Measurements from ENCODE around the gene SERPINA4. TPM values are rescaled to one million over a fixed set of nuclear protein-coding genes. Genes with fewer than 3 reads are reported as not detected.

The SERPINA4 gene
- total RNA-seq, 6 donors from 2014 or later, result 0.13 TPM; not detected in 5

DNA sequence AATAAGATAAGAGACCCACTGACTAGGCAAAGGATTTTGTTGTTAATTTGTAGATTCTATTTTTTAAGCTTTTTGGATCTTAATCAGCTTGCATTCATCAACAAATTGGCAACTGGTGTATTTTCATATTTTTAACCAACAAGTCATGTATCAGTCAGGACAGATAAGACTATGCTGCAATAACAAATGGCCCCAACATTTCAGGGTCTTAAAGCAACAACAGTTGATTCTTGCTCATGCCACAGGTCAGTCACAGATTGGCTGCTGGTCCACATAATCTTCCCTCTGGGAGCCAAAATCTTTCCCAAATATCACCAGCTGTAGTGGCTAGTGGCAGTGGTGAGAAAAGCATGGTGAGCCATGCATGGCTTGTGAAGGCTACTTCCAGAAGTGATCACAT is 30.1 kb upstream of the SERPINA4 start:
- Histone ChIP-seq H3K27me3 (no peaks in the 10 kb centered on the region), H3K4me3 (no peak overlapping the region), H3K27ac (no peak overlapping the region), H3K36me3 (no peaks in the 10 kb centered on the region), H3K4me1 (no peaks in the 10 kb centered on the region), H3K9me3 (no peaks in the 10 kb centered on the region)
- ATAC-seq (ENCODE audit: low FRiP score in 2 of 2), result no peak
- DNase-seq, result no peak
- TF ChIP-seq POLR2A (IDR thresholded peaks at IDR 0.05) (no peak), POLR2AphosphoS5 (IDR thresholded peaks at IDR 0.05) (no peak), EP300 (IDR thresholded peaks at IDR 0.05) (no peak)
- TF ChIP-seq, protein P1, sequence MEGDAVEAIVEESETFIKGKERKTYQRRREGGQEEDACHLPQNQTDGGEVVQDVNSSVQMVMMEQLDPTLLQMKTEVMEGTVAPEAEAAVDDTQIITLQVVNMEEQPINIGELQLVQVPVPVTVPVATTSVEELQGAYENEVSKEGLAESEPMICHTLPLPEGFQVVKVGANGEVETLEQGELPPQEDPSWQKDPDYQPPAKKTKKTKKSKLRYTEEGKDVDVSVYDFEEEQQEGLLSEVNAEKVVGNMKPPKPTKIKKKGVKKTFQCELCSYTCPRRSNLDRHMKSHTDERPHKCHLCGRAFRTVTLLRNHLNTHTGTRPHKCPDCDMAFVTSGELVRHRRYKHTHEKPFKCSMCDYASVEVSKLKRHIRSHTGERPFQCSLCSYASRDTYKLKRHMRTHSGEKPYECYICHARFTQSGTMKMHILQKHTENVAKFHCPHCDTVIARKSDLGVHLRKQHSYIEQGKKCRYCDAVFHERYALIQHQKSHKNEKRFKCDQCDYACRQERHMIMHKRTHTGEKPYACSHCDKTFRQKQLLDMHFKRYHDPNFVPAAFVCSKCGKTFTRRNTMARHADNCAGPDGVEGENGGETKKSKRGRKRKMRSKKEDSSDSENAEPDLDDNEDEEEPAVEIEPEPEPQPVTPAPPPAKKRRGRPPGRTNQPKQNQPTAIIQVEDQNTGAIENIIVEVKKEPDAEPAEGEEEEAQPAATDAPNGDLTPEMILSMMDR (IDR thresholded peaks at IDR 0.05), result no peak

DNA sequence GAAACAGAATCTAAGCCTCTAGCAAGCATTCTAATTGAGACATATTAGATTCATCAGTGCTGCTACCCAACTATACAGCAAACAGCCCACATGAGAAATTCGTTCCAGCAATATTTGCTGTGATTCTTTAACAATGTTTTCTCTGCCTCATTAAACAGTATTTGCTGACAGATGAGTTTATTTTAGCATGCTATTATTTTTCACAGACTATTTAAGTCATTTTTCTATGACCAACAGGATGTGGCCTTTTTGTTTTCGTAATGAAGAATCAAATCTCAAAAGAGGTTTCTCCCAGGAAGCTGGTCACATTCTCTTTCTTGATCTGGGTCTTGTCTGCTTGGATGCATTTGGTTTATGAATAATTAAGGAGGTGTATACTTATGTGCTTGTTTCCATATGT is 28.8 kb upstream of the SERPINA4 start:
- H3K9me3 ChIP-seq, result no peaks in the 10 kb centered on the region
- no peak overlapping the region for H3K27ac ChIP-seq
- H3K4me1 ChIP-seq, result no peaks in the 10 kb centered on the region
- no peaks in the 10 kb centered on the region for H3K27me3 ChIP-seq
- H3K36me3 ChIP-seq, result no peaks in the 10 kb centered on the region
- WGBS, 2 donors, result 43 to 49% methylated on average over 2 of the region's 2 CpGs
- ATAC-seq (ENCODE audit: low FRiP score in 2 of 2), result no peak
- no peak for DNase-seq
- no peak overlapping the region for H3K4me3 ChIP-seq
- no peak for TF ChIP-seq POLR2A (IDR thresholded peaks at IDR 0.05)
- TF ChIP-seq POLR2AphosphoS5 (IDR thresholded peaks at IDR 0.05), result no peak
- TF ChIP-seq, protein P1 (IDR thresholded peaks at IDR 0.05), result no peak
- TF ChIP-seq EP300 (IDR thresholded peaks at IDR 0.05), result no peak

DNA sequence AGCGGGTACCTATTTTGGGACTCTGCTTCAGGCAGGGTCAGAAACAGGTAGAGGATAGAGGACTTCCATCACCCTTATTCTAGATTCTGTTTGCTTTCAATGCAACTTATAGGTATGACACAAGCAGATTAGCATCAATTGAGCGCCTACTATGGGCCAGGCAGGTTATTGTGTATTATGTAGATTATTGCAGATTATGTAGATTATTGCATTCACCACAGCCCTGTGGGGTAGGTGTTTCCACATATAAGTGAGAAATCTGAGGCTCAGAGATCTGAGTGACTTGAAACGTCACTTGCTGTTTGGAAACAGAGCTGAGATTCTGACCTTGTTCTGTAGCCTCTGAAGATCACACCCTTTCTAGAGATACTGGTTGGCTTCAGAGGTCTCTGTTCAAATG is 25.7 kb upstream of the SERPINA4 start:
- TF ChIP-seq POLR2AphosphoS5 (IDR thresholded peaks at IDR 0.05) (no peak), POLR2A (IDR thresholded peaks at IDR 0.05) (no peak)
- TF ChIP-seq, protein P1 (IDR thresholded peaks at IDR 0.05), result no peak
- DNase-seq (no peak), ATAC-seq (ENCODE audit: low FRiP score in 2 of 2) (no peak)
- Histone ChIP-seq H3K4me1 (no peaks in the 10 kb centered on the region), H3K27me3 (no peaks in the 10 kb centered on the region), H3K36me3 (no peaks in the 10 kb centered on the region), H3K4me3 (no peak overlapping the region), H3K9me3 (no peaks in the 10 kb centered on the region), H3K27ac (no peak overlapping the region)
- WGBS, 2 donors, result 72 to 77% methylated on average over 3 of the region's 3 CpGs

DNA sequence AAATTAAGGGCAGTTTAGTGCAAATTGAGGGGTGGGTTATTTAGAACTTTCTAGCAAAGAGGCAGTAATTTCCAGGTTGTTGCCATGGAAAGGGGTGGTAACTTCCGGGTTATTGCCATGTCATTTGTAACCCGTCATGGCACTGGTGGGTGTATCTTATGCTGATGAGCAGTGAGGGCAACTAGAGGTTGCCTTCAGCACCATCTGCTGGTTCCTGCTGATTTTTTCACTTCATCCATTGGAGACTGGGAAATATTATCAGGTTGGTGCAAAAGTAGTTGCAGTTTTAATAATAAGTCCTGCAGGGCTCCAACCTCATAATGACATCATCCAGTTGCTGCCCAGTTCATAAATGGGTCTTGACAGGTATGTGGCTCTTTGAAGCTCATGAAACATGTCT is 24.4 kb upstream of the SERPINA4 start:
- H3K27me3 ChIP-seq, result no peaks in the 10 kb centered on the region
- ATAC-seq (ENCODE audit: low FRiP score in 2 of 2) (no peak), DNase-seq (no peak)
- H3K4me1 ChIP-seq, result no peaks in the 10 kb centered on the region
- WGBS, 2 donors, result 47 to 70% methylated on average over 2 of the region's 2 CpGs
- H3K36me3 ChIP-seq, result no peaks in the 10 kb centered on the region
- H3K9me3 ChIP-seq, result no peaks in the 10 kb centered on the region
- H3K27ac ChIP-seq, result no peak overlapping the region
- TF ChIP-seq POLR2AphosphoS5 (IDR thresholded peaks at IDR 0.05) (no peak), EP300 (IDR thresholded peaks at IDR 0.05) (no peak), POLR2A (IDR thresholded peaks at IDR 0.05) (no peak)
- TF ChIP-seq, protein P1 (IDR thresholded peaks at IDR 0.05), result no peak
- no peak overlapping the region for H3K4me3 ChIP-seq

DNA sequence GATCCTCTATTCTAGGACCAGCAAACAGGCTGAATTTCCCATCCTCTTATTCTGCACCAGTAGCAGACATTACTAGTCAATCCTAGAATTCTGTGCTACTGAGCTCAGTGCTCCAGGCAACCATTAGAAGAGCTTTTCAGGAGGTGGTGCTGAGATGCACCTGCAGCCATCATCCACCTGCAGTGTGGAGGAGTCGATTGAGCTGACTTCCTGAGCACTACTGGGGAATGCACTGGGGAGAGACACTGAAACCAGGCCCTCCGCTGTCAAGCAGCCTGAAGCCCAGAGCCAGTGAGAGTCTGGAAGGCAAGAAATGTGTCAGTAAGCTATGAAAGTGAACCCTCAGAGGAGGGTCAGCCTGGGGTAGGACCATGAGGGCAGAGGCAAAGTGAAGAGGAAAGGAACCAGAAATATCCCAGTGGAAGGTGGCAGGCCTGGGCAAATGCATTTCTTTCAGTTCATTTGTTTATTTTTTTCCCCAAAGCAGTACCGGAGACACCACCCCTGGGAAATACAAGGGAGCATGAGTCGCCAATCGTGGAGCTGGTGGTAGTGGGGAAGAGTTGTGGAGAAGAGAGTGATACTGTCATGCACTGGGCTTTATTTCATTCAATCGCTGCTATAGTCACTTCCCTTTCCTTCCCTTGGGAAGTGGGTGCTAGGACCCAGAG is 23.0 kb upstream of the SERPINA4 start:
- DNase-seq (no peak), ATAC-seq (ENCODE audit: low FRiP score in 2 of 2) (no peak)
- 79 to 82% methylated on average over 5 to 6 of the region's 6 CpGs for WGBS, 2 donors
- Histone ChIP-seq H3K27ac (no peak overlapping the region), H3K27me3 (no peaks in the 10 kb centered on the region), H3K9me3 (no peaks in the 10 kb centered on the region), H3K36me3 (no peaks in the 10 kb centered on the region), H3K4me1 (no peaks in the 10 kb centered on the region), H3K4me3 (no peak overlapping the region)
- TF ChIP-seq, protein P1 (IDR thresholded peaks at IDR 0.05), result no peak
- TF ChIP-seq POLR2AphosphoS5 (IDR thresholded peaks at IDR 0.05), result no peak
- no peak for TF ChIP-seq EP300 (IDR thresholded peaks at IDR 0.05)
- no peak for TF ChIP-seq POLR2A (IDR thresholded peaks at IDR 0.05)
